Medulla oblongata (tissue), 1 donor: ENCODE measurements around the gene FLT1.

Source experiments
- DNase-seq: peaks from one replicate; pipeline ENCODE4 v3.0.0-alpha.2; 2015; ENCODE audit errors: extremely low spot score

FLT1 gene

GRCh38 chr13:28459911-28460310 is 35.0 kb downstream of the FLT1 start:
- DNase-seq: no peak

GRCh38 chr13:28458608-28459007 is 36.3 kb downstream of the FLT1 start:
- no peak for DNase-seq

- DNase-seq: no peak
Measured at GRCh38 chr13:28458051-28458450, 36.9 kb downstream of the FLT1 start.

GRCh38 chr13:28457521-28457920 is 37.4 kb downstream of the FLT1 start:
- DNase-seq: no peak

GRCh38 chr13:28455580-28456194 is 39.2 kb downstream of the FLT1 start:
- no peak for DNase-seq

- no peak for DNase-seq
Measured at GRCh38 chr13:28452755-28453154, 42.2 kb downstream of the FLT1 start.

- no peak for DNase-seq
Measured at GRCh38 chr13:28451482-28452217, 43.3 kb downstream of the FLT1 start.

GRCh38 chr13:28449826-28450773 is 44.8 kb downstream of the FLT1 start:
- DNase-seq: no peak

GRCh38 chr13:28448651-28449358 is 46.1 kb downstream of the FLT1 start:
- DNase-seq: no peak

GRCh38 chr13:28447989-28448388 is 46.9 kb downstream of the FLT1 start:
- no peak for DNase-seq

GRCh38 chr13:28447206-28447605 is 47.7 kb downstream of the FLT1 start:
- no peak for DNase-seq

- DNase-seq: no peak
Measured at GRCh38 chr13:28442839-28443238, 52.1 kb downstream of the FLT1 start.

GRCh38 chr13:28441529-28441928 is 53.4 kb downstream of the FLT1 start:
- DNase-seq: no peak

- no peak for DNase-seq
Measured at GRCh38 chr13:28440774-28441504, 54.0 kb downstream of the FLT1 start.

GRCh38 chr13:28438598-28439334 is 56.2 kb downstream of the FLT1 start:
- no peak for DNase-seq

- DNase-seq: no peak
Measured at GRCh38 chr13:28438067-28438466, 56.9 kb downstream of the FLT1 start.

- DNase-seq: no peak
Measured at GRCh38 chr13:28435917-28436316, 59.0 kb downstream of the FLT1 start.

GRCh38 chr13:28434926-28435325 is 60.0 kb downstream of the FLT1 start:
- DNase-seq: no peak

GRCh38 chr13:28432816-28433560 is 61.9 kb downstream of the FLT1 start:
- no peak for DNase-seq
